OCI-M2 (cell line): ENCODE data around the gene COL25A1.

Experiments
- DNase-seq: peaks from one replicate; lab custom pipeline; 2025; ENCODE audit not compliant: unreplicated experiment; lab: John Stamatoyannopoulos, UW

COL25A1 gene

GRCh38 chr4:108786351-108786750, 516.1 kb downstream of the COL25A1 start:
- no peak for DNase-seq

GRCh38 chr4:108783665-108784463, 518.6 kb downstream of the COL25A1 start:
- DNase-seq = no peak

- DNase-seq = no peak
Observed at GRCh38 chr4:108779958-108780357, 522.5 kb downstream of the COL25A1 start.

GRCh38 chr4:108777388-108777787, 525.1 kb downstream of the COL25A1 start:
- no peak for DNase-seq

- no peak for DNase-seq
Observed at GRCh38 chr4:108775921-108776320, 526.5 kb downstream of the COL25A1 start.

- DNase-seq = no peak
Observed at GRCh38 chr4:108774809-108775530, 527.5 kb downstream of the COL25A1 start.

DNA sequence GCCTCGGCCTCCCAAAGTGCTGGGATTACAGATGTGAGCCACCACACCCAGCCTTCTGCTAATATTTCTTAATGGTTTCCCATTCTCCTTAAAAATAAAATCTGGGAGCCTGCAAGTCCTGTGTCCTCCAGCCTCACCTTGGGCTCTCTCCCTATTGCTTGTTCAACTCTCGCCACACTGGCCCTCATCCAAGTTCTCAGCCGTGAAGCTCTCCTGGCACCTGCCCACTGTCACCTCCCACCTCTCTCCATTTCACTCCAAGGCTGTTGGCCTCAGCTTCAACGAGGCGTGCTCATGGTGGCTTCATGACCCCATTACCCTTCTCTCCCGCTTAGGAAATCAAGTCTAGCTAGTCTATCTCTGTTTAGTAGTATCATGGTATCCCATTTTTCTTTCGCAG, 530.1 kb downstream of the COL25A1 start:
- no peak for DNase-seq

DNA sequence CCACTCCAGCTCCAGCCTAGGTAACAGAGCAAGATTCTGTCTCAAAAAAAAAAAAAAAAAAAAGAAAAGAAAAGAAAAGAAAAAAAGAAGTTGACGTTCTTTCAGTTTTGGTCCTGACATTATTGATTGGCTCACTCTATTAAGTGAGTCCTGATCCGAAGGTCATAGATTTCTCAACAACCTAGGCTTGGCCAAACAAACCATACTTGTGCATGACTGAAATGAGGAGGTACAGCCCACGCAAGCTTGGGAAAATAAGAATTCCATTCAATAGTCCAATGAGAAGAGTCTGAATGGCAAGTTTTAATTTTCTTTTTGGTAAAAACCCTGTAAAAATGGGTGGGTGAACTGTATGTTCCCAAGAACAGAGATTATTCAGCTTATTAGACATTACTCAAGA, 536.4 kb downstream of the COL25A1 start:
- DNase-seq = no peak

- DNase-seq = no peak
Observed at GRCh38 chr4:108763986-108764385, 538.5 kb downstream of the COL25A1 start.

DNA sequence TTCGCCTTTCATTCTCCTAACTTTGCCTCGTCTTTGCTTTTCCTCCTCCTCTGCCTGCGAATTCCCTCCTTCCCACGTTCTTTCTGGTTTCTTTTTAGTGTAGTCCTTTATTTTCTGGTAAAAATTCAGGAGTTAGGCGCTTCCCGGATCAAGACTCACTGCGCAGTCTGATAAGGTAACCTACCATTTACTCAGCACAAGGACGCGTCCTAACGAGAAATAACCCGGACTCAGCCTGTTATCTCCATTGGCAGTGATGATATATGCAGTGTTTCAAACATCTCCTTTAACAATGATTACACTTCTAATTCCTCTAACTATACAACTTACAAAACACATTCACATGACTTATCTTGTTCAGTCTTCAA, 539.2 kb downstream of the COL25A1 start:
- no peak for DNase-seq

GRCh38 chr4:108762559-108763225, 539.8 kb downstream of the COL25A1 start, which contains the start of gene ETNPPL:
Gene ETNPPL (minus strand): TSS chr4:108763053. CDS start chr4:108762898, 155 bp downstream.
- DNase-seq = no peak
